H9 (cell line): ENCODE data around the gene RPLP1. TPM values are rescaled to one million over a fixed set of nuclear protein-coding genes. Genes with fewer than 3 reads are reported as not detected.

ENCODE experiments used
- DNase-seq: peaks from one replicate; pipeline ENCODE4 v3.0.0-alpha.2; 2017
- H2AFZ ChIP-seq: one replicate; pipeline ENCODE4 v1.6.1; 2013; ENCODE audit warnings: mild to moderate bottlenecking, low read length, control low read depth, moderate library complexity
- H2AK5ac ChIP-seq: 2 replicates; pipeline ENCODE4 v1.6.1; 2013; ENCODE audit warnings: low read length, control low read depth, mixed read lengths; ENCODE audit not compliant: insufficient read length
- H2BK120ac ChIP-seq: one replicate; pipeline ENCODE4 v1.6.1; 2013; ENCODE audit warnings: low read depth, mild to moderate bottlenecking, low read length, control low read depth, inconsistent platforms; ENCODE audit not compliant: poor library complexity, severe bottlenecking
- H2BK12ac ChIP-seq: 2 replicates; pipeline ENCODE4 v1.6.1; 2013; ENCODE audit warnings: low read length, control low read depth, mixed read lengths, low read depth; ENCODE audit not compliant: insufficient read length
- H2BK15ac ChIP-seq: 2 replicates; pipeline ENCODE4 v1.6.1; 2013; ENCODE audit warnings: low read depth, low read length, control low read depth
- H2BK20ac ChIP-seq: one replicate; pipeline ENCODE4 v1.6.1; 2013; ENCODE audit warnings: low read depth, mild to moderate bottlenecking, low read length, control low read depth, inconsistent platforms; ENCODE audit not compliant: poor library complexity, severe bottlenecking
- H2BK5ac ChIP-seq: 2 replicates; pipeline ENCODE4 v1.6.1; 2013; ENCODE audit warnings: low read length, control low read depth, mixed read lengths; ENCODE audit not compliant: insufficient read length
- H3K14ac ChIP-seq: 2 replicates; pipeline ENCODE4 v1.6.1; 2013; ENCODE audit warnings: low read length, control low read depth; ENCODE audit not compliant: insufficient read depth
- H3K18ac ChIP-seq: 2 replicates; pipeline ENCODE4 v1.6.1; 2013; ENCODE audit warnings: low read depth, mild to moderate bottlenecking, mixed read lengths, low read length, control low read depth; ENCODE audit not compliant: insufficient read length
- H3K23ac ChIP-seq: 2 replicates; pipeline ENCODE4 v1.6.1; 2013; ENCODE audit warnings: low read length, control low read depth, mixed read lengths, low read depth; ENCODE audit not compliant: insufficient read length
- H3K23me2 ChIP-seq: 2 replicates; pipeline ENCODE4 v1.6.1; 2013; ENCODE audit warnings: low read depth, mild to moderate bottlenecking, mixed read lengths, low read length, control low read depth; ENCODE audit not compliant: insufficient read length, poor library complexity, severe bottlenecking
- H3K27ac ChIP-seq: 2 replicates; pipeline ENCODE4 v1.5.1; 2013; ENCODE audit warnings: low read length, control low read depth, mixed read lengths, low read depth; ENCODE audit not compliant: insufficient read length
- H3K27me3 ChIP-seq: 2 replicates; pipeline ENCODE4 v1.6.1; 2013; ENCODE audit warnings: low read length, control low read depth, inconsistent platforms; ENCODE audit not compliant: insufficient read depth
- H3K4ac ChIP-seq: 2 replicates; pipeline ENCODE4 v1.6.1; 2013; ENCODE audit warnings: low read depth, mild to moderate bottlenecking, control low read depth, inconsistent platforms, low read length, moderate library complexity
- H3K4me1 ChIP-seq: 2 replicates; pipeline ENCODE4 v1.6.1; 2013; ENCODE audit warnings: low read length, control low read depth, inconsistent platforms; ENCODE audit not compliant: insufficient read depth
- H3K4me2 ChIP-seq: 2 replicates; pipeline ENCODE4 v1.6.1; 2013; ENCODE audit warnings: low read length, control low read depth, mixed read lengths; ENCODE audit not compliant: insufficient read length, insufficient read depth
- H3K56ac ChIP-seq: 2 replicates; pipeline ENCODE4 v1.6.1; 2013; ENCODE audit warnings: low read depth, mild to moderate bottlenecking, mixed read lengths, low read length, control low read depth; ENCODE audit not compliant: insufficient read length
- H3K79me1 ChIP-seq: 2 replicates; pipeline ENCODE4 v1.6.1; 2013; ENCODE audit warnings: low read depth, mild to moderate bottlenecking, moderate library complexity, low read length, control low read depth, inconsistent platforms; ENCODE audit not compliant: insufficient read depth, poor library complexity, severe bottlenecking
- H3K79me2 ChIP-seq: 2 replicates; pipeline ENCODE4 v1.6.1; 2013; ENCODE audit warnings: low read length, control low read depth, inconsistent platforms; ENCODE audit not compliant: insufficient read depth
- H3K9ac ChIP-seq: 2 replicates; pipeline ENCODE4 v1.6.1; 2013; ENCODE audit warnings: low read length, control low read depth, mixed read lengths; ENCODE audit not compliant: insufficient read length; ENCODE audit errors: extremely low read depth
- H3K9me3 ChIP-seq: one replicate; pipeline ENCODE4 v1.6.1; 2013; ENCODE audit warnings: low read depth, low read length, inconsistent platforms; ENCODE audit not compliant: control insufficient read depth
- H3T11ph ChIP-seq: one replicate; pipeline ENCODE4 v1.6.1; 2013; ENCODE audit warnings: mild to moderate bottlenecking, low read length, control low read depth, inconsistent platforms
- H4K20me1 ChIP-seq: one replicate; pipeline ENCODE4 v1.6.1; 2013; ENCODE audit not compliant: control insufficient read depth, insufficient read length, insufficient read depth
- H4K5ac ChIP-seq: 2 replicates; pipeline ENCODE4 v1.6.1; 2013; ENCODE audit warnings: low read depth, mild to moderate bottlenecking, mixed read lengths, low read length, control low read depth; ENCODE audit not compliant: insufficient read length
- H4K8ac ChIP-seq: replicated peaks from 2 replicates; pipeline ENCODE4 v1.6.1; 2013; ENCODE audit warnings: low read length, control low read depth, mixed read lengths, low read depth; ENCODE audit not compliant: insufficient read length
- H4K91ac ChIP-seq: 2 replicates; pipeline ENCODE4 v1.6.1; 2013; ENCODE audit warnings: low read depth, mild to moderate bottlenecking, moderate library complexity, mixed read lengths, low read length, control low read depth; ENCODE audit not compliant: insufficient read length
- H3K27ac Mint-ChIP-seq, 3 experiments: 2 replicates in 2 of 3; 3 replicates in 1 of 3; pipeline ENCODE4 v1.8.0; 2020 to 2021; ENCODE audit warnings: mixed read lengths in 3 of 3, mild to moderate bottlenecking in 1 of 3, moderate library complexity in 1 of 3
- H3K27me3 Mint-ChIP-seq: 2 replicates; pipeline ENCODE4 v1.8.0; 2021; ENCODE audit warnings: low read depth, mild to moderate bottlenecking, moderate library complexity, mixed read lengths
- H3K36me3 Mint-ChIP-seq, 3 experiments: 2 replicates in 2 of 3; 3 replicates in 1 of 3; pipeline ENCODE4 v1.8.0; 2020 to 2021; ENCODE audit warnings: low read depth in 3 of 3, mixed read lengths in 3 of 3; ENCODE audit not compliant: insufficient read depth in 1 of 3
- H3K4me1 Mint-ChIP-seq, 2 experiments: 2 replicates each; pipeline ENCODE4 v1.8.0; 2020; ENCODE audit warnings: mixed read lengths in 2 of 2
- H3K4me3 Mint-ChIP-seq, 2 experiments: 2 replicates in 1 of 2; 3 replicates in 1 of 2; pipeline ENCODE4 v1.8.0; 2020 to 2021; ENCODE audit warnings: mild to moderate bottlenecking in 2 of 2, mixed read lengths in 2 of 2, moderate library complexity in 1 of 2
- H3K9me3 Mint-ChIP-seq, 2 experiments: 2 replicates in 1 of 2; 3 replicates in 1 of 2; pipeline ENCODE4 v1.8.0; 2020; ENCODE audit warnings: mild to moderate bottlenecking in 2 of 2, mixed read lengths in 2 of 2, moderate library complexity in 1 of 2
- WGBS: extraction: QIAGEN DNeasy Blood & Tissue Kit; methylation state at CpG from one replicate; pipeline ENCODE4 v1.1.7; 2013; ENCODE audit warnings: missing lambda C conversion rate, low lambda C conversion rate, mixed read lengths; ENCODE audit not compliant: insufficient read length; ENCODE audit errors: extremely low coverage; 5-methylcytosine and 5-hydroxymethylcytosine counted together
- total RNA-seq: library from RNA; stranded (reverse); gene quantifications from 2 replicates; pipeline ENCODE4 v1.2.1, GENCODE V29; 2021
- TF ChIP-seq, protein P1 (sequence below): fragments of 200-600 bp; sonication (generic); conservative IDR thresholded peaks from 3 replicates; pipeline ENCODE4 v1.8.0; 2021; ENCODE audit warnings: antibody characterized with exemption, mild to moderate bottlenecking

RPLP1 gene
- total RNA-seq, 1 experiment from 2014 or later: 1,715 TPM

DNA sequence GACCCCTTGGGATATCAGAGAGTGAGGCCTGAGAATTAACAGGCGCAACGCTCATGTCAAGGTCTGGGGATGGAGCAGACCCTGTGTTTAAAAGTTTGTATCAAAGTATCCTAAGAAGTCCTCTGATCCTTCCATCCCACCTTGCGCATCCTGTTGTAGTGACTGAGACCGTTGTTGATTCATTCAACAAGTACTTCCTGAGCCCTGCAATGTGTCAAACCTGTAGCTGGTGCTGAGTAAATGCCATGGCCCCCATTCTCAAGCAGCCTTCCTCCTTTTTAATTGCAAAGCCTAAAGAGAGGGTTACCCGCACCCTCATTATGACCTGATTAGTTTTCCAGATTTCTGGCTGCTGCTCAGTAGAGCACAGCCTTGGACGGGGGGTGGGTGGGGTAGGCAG lies 46.4 kb downstream of the RPLP1 start:
- no peak overlapping the region for H3K27ac ChIP-seq
- no peaks in the 10 kb centered on the region for H3K9me3 ChIP-seq
- no peak overlapping the region for H4K91ac ChIP-seq
- no peak overlapping the region for H2AFZ ChIP-seq
- H3K27me3 ChIP-seq: no peaks in the 10 kb centered on the region
- H2BK5ac ChIP-seq: no peak overlapping the region
- no peak overlapping the region for H4K5ac ChIP-seq
- no peak overlapping the region for H3K18ac ChIP-seq
- no peak overlapping the region for H3K23ac ChIP-seq
- H3K56ac ChIP-seq: no peak overlapping the region
- H3K79me2 ChIP-seq: peaks cover 2% of the 10 kb centered on the region; the same call in 1 of the 2 replicates
- H2BK12ac ChIP-seq: no peak overlapping the region
- H4K8ac ChIP-seq: no peak overlapping the region
- Mint-ChIP-seq H3K36me3 (no peaks in the 10 kb centered on the region), H3K27me3 (0 out of 2 replicates have a peak, but pooled peaks cover 1% of the 10 kb centered on the region), H3K9me3 (no peaks in the 10 kb centered on the region), H3K4me3 (no peak overlapping the region), H3K4me1 (peaks cover 13 to 24% of the 10 kb centered on the region in 2 experiments), H3K27ac (no peak overlapping the region; a peak in 1 of 7 replicates)
- H3K4me2 ChIP-seq: no peak overlapping the region
- no peak overlapping the region for H2BK120ac ChIP-seq
- no peak overlapping the region for H3K9ac ChIP-seq
- H3K4ac ChIP-seq: no peak overlapping the region
- H3T11ph ChIP-seq: no peak overlapping the region
- H3K79me1 ChIP-seq: no peaks in the 10 kb centered on the region
- H2BK15ac ChIP-seq: no peak overlapping the region
- no peaks in the 10 kb centered on the region for H4K20me1 ChIP-seq
- WGBS: no CpG with 5 or more reads among the region's 6 CpGs
- TF ChIP-seq, protein P1, sequence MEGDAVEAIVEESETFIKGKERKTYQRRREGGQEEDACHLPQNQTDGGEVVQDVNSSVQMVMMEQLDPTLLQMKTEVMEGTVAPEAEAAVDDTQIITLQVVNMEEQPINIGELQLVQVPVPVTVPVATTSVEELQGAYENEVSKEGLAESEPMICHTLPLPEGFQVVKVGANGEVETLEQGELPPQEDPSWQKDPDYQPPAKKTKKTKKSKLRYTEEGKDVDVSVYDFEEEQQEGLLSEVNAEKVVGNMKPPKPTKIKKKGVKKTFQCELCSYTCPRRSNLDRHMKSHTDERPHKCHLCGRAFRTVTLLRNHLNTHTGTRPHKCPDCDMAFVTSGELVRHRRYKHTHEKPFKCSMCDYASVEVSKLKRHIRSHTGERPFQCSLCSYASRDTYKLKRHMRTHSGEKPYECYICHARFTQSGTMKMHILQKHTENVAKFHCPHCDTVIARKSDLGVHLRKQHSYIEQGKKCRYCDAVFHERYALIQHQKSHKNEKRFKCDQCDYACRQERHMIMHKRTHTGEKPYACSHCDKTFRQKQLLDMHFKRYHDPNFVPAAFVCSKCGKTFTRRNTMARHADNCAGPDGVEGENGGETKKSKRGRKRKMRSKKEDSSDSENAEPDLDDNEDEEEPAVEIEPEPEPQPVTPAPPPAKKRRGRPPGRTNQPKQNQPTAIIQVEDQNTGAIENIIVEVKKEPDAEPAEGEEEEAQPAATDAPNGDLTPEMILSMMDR: no peak
- H3K4me1 ChIP-seq: no peaks in the 10 kb centered on the region
- no peak overlapping the region for H3K14ac ChIP-seq
- no peaks in the 10 kb centered on the region for H3K23me2 ChIP-seq
- H2BK20ac ChIP-seq: no peak overlapping the region
- no peak overlapping the region for H2AK5ac ChIP-seq
- DNase-seq: no peak
